RWPE2 (cell line): ENCODE measurements around the gene MAP3K6.
A peak's percentile ranks its signal among the peaks of the same experiment; 100 is the strongest.

Experiments used
- ATAC-seq: fragments of 200-7000 bp; cut with Tn5 transposase; 3 replicates; pipeline ENCODE4 v1.9.1; 2021; ENCODE audit warnings: low read depth
- DNase-seq: peaks from one replicate; pipeline ENCODE4 v3.0.0-alpha.2; 2020; ENCODE audit warnings: low spot score
- H3K27ac ChIP-seq: fragments of 450-650 bp; 2 replicates; pipeline ENCODE4 v1.5.1; 2017; ENCODE audit warnings: mild to moderate bottlenecking; ENCODE audit not compliant: poor library complexity, severe bottlenecking
- H3K27me3 ChIP-seq: fragments of 250-450 bp; sonication (Bioruptor Pico); 2 replicates; pipeline ENCODE4 v1.5.1; 2021; ENCODE audit warnings: mild to moderate bottlenecking, moderate library complexity; ENCODE audit not compliant: insufficient read depth, poor library complexity, severe bottlenecking
- H3K36me3 ChIP-seq: fragments of 250-450 bp; sonication (Bioruptor Pico); 2 replicates; pipeline ENCODE4 v1.5.1; 2020; ENCODE audit warnings: low read depth, mild to moderate bottlenecking, moderate library complexity
- H3K4me1 ChIP-seq: fragments of 250-450 bp; sonication (Bioruptor Pico); 2 replicates; pipeline ENCODE4 v1.5.1; 2021; ENCODE audit warnings: mild to moderate bottlenecking, moderate library complexity; ENCODE audit not compliant: insufficient read depth, poor library complexity, severe bottlenecking
- H3K4me3 ChIP-seq: fragments of 250-450 bp; sonication (Bioruptor Pico); 2 replicates; pipeline ENCODE4 v1.5.1; 2021; ENCODE audit warnings: mild to moderate bottlenecking, moderate library complexity; ENCODE audit not compliant: severe bottlenecking
- H3K9me3 ChIP-seq: fragments of 250-450 bp; sonication (Bioruptor Pico); 2 replicates; pipeline ENCODE4 v1.5.1; 2021; ENCODE audit warnings: mild to moderate bottlenecking, moderate library complexity; ENCODE audit not compliant: severe bottlenecking
- CTCF ChIP-seq: fragments of 450-650 bp; IDR thresholded peaks from one replicate; pipeline ENCODE4 v1.5.1; 2017; ENCODE audit warnings: mild to moderate bottlenecking, moderate library complexity; ENCODE audit not compliant: poor library complexity, severe bottlenecking

MAP3K6 gene

GRCh38 chr1:27346357-27346756 lies 20.4 kb downstream of the MAP3K6 start:
- Histone ChIP-seq H3K4me1 (peaks cover 25% of the 10 kb centered on the region), H3K9me3 (no peaks in the 10 kb centered on the region), H3K36me3 (peaks cover 18% of the 10 kb centered on the region), H3K27ac (no peak overlapping the region), H3K4me3 (no peak overlapping the region), H3K27me3 (no peaks in the 10 kb centered on the region)
- ATAC-seq: no peak
- no peak for TF ChIP-seq CTCF
- no peak for DNase-seq

- peaks cover 14% of the 10 kb centered on the region for H3K36me3 ChIP-seq
- no peak overlapping the region for H3K4me3 ChIP-seq
- H3K4me1 ChIP-seq: peaks cover 34% of the 10 kb centered on the region
- no peaks in the 10 kb centered on the region for H3K9me3 ChIP-seq
- TF ChIP-seq CTCF: no peak
- no peaks in the 10 kb centered on the region for H3K27me3 ChIP-seq
- H3K27ac ChIP-seq: no peak overlapping the region
- no peak for DNase-seq
- ATAC-seq: no peak
Measured at GRCh38 chr1:27345272-27345671, 21.5 kb downstream of the MAP3K6 start.

GRCh38 chr1:27343639-27344025 lies 23.1 kb downstream of the MAP3K6 start:
- H3K27ac ChIP-seq: peak overlapping the region; percentile 92
- H3K27me3 ChIP-seq: no peaks in the 10 kb centered on the region
- peaks cover 12% of the 10 kb centered on the region; the same call in 1 of the 2 replicates for H3K36me3 ChIP-seq
- DNase-seq: no peak
- H3K4me3 ChIP-seq: peak overlapping the region; percentile 37
- TF ChIP-seq CTCF: no peak
- H3K9me3 ChIP-seq: no peaks in the 10 kb centered on the region
- no peak for ATAC-seq
- H3K4me1 ChIP-seq: peaks cover 27% of the 10 kb centered on the region

- Histone ChIP-seq H3K27ac (peak overlapping the region; percentile 92), H3K4me3 (peak overlapping the region; percentile 37), H3K27me3 (no peaks in the 10 kb centered on the region), H3K36me3 (peaks cover 12% of the 10 kb centered on the region; the same call in 1 of the 2 replicates), H3K4me1 (peaks cover 26% of the 10 kb centered on the region), H3K9me3 (no peaks in the 10 kb centered on the region)
- no peak for TF ChIP-seq CTCF
- ATAC-seq (peak; percentile 82), DNase-seq (peak; percentile 98)
Measured at GRCh38 chr1:27342778-27343638, 23.8 kb downstream of the MAP3K6 start.

- peaks cover 25% of the 10 kb centered on the region for H3K4me1 ChIP-seq
- ATAC-seq (no peak; the same call in 1 of the 3 replicates), DNase-seq (no peak)
- no peaks in the 10 kb centered on the region for H3K27me3 ChIP-seq
- H3K36me3 ChIP-seq: peaks cover 12% of the 10 kb centered on the region; the same call in 1 of the 2 replicates
- no peak for TF ChIP-seq CTCF
- peak overlapping the region; percentile 92 for H3K27ac ChIP-seq
- H3K4me3 ChIP-seq: peak overlapping the region; percentile 37
- H3K9me3 ChIP-seq: no peaks in the 10 kb centered on the region
Measured at GRCh38 chr1:27342391-27342777, 24.4 kb downstream of the MAP3K6 start.
